H1 (cell line): ENCODE data around the gene TNS1. TPM values are rescaled to one million over a fixed set of nuclear protein-coding genes. Genes with fewer than 3 reads are reported as not detected.

ENCODE experiments used
- CTCF ChIA-PET: fragments of 300-600 bp; sonication (Branson Sonifier 250); formaldehyde crosslinking; loops from one replicate; lab custom pipeline; 2021; ENCODE audit not compliant: partially characterized antibody; lab: Charles Lee
- POLR2A ChIA-PET: fragments of 300-600 bp; sonication (Branson Sonifier 250); formaldehyde crosslinking; loops from one replicate; lab custom pipeline; 2021; ENCODE audit warnings: inconsistent platforms; ENCODE audit not compliant: partially characterized antibody; lab: Charles Lee
- DNase-seq, 2 experiments: peaks; one replicate each; pipeline versions ENCODE4 v3.0.0 to v3.0.0-alpha.2; 2010 to 2022; ENCODE audit warnings: low spot score in 2 of 2, low read depth in 1 of 2, mixed read lengths in 1 of 2
- FAIRE-seq: peaks from 2 replicates; lab custom pipeline; 2011; peaks lifted over from hg19 to GRCh38; lab: Jason Lieb, UNC
- H2AFZ ChIP-seq: 2 replicates; pipeline ENCODE4 v1.8.1; 2012; ENCODE audit warnings: low read length, inconsistent platforms
- H2AK5ac ChIP-seq: 2 replicates; pipeline ENCODE4 v1.6.1; 2013; ENCODE audit warnings: low read depth, low read length
- H2BK120ac ChIP-seq: replicated peaks from 2 replicates; pipeline ENCODE3; 2013; ENCODE audit warnings: low read depth, low read length, inconsistent platforms
- H2BK12ac ChIP-seq: 2 replicates; pipeline ENCODE4 v1.6.1; 2013; ENCODE audit warnings: low read depth, low read length
- H2BK15ac ChIP-seq: 2 replicates; pipeline ENCODE4 v1.6.1; 2013; ENCODE audit warnings: low read length
- H2BK20ac ChIP-seq: 2 replicates; pipeline ENCODE4 v1.6.1; 2013; ENCODE audit warnings: low read length
- H2BK5ac ChIP-seq: 2 replicates; pipeline ENCODE4 v1.6.1; 2013; ENCODE audit warnings: low read depth, low read length
- H3K14ac ChIP-seq: 2 replicates; pipeline ENCODE4 v1.6.1; 2013; ENCODE audit warnings: inconsistent platforms; ENCODE audit not compliant: insufficient read length
- H3K18ac ChIP-seq: 2 replicates; pipeline ENCODE4 v1.6.1; 2013; ENCODE audit warnings: low read length; ENCODE audit errors: extremely low read depth
- H3K23ac ChIP-seq: 2 replicates; pipeline ENCODE4 v1.6.1; 2013; ENCODE audit warnings: inconsistent platforms; ENCODE audit not compliant: insufficient read length
- H3K23me2 ChIP-seq: 2 replicates; pipeline ENCODE4 v1.6.1; 2013; ENCODE audit warnings: low read depth, low read length
- H3K27ac ChIP-seq: 2 replicates; pipeline ENCODE4 v1.6.1; 2011; ENCODE audit warnings: low read depth, low read length, inconsistent platforms
- H3K27me3 ChIP-seq, 4 experiments: replicated peaks in 1 of 4; 1 replicate in 1 of 4; 2 replicates in 3 of 4; pipeline versions ENCODE4 v1.6.1 to v1.8.1; 2011 to 2013; ENCODE audit warnings: low read length in 3 of 4, mild to moderate bottlenecking in 3 of 4, inconsistent platforms in 2 of 4, mixed read lengths in 2 of 4, moderate library complexity in 1 of 4; ENCODE audit not compliant: control insufficient read depth in 3 of 4, insufficient read depth in 3 of 4; ENCODE audit errors: extremely low read depth in 1 of 4
- H3K36me3 ChIP-seq, 4 experiments: 2 replicates each; pipeline versions ENCODE4 v1.6.1 to v1.8.1; 2011 to 2013; ENCODE audit warnings: mild to moderate bottlenecking in 4 of 4, low read length in 3 of 4, moderate library complexity in 2 of 4, control low read depth in 1 of 4, inconsistent platforms in 1 of 4; ENCODE audit not compliant: insufficient read depth in 4 of 4, control insufficient read depth in 2 of 4
- H3K4ac ChIP-seq: replicated peaks from 2 replicates; pipeline ENCODE3; 2013; ENCODE audit warnings: low read length, low read depth, mixed read lengths, inconsistent platforms; ENCODE audit not compliant: insufficient read length
- H3K4me1 ChIP-seq, 4 experiments: replicated peaks in 1 of 4; 1 replicate in 1 of 4; 2 replicates in 3 of 4; pipeline versions ENCODE4 v1.6.1 to v1.8.1; 2011 to 2013; ENCODE audit warnings: low read length in 3 of 4, inconsistent platforms in 2 of 4, mixed read lengths in 1 of 4; ENCODE audit not compliant: insufficient read depth in 4 of 4, control insufficient read depth in 3 of 4
- H3K4me2 ChIP-seq, 2 experiments: 2 replicates each; pipeline versions ENCODE4 v1.6.1 to v1.8.1; 2011 to 2013; ENCODE audit warnings: low read depth in 2 of 2, low read length in 2 of 2, control low read depth in 1 of 2, inconsistent platforms in 1 of 2, mild to moderate bottlenecking in 1 of 2; ENCODE audit not compliant: insufficient read depth in 1 of 2
- H3K4me3 ChIP-seq, 4 experiments: fragments of 200-600, 300-600 bp in 1 of 4; sonication (generic), shearing (Covaris generic), sonication (Bioruptor Twin) in 1 of 4; 2 replicates each; pipeline versions ENCODE4 v1.5.1 to v1.8.1; 2011 to 2016; ENCODE audit warnings: low read length in 4 of 4, low read depth in 3 of 4, control low read depth in 2 of 4, inconsistent platforms in 2 of 4, mild to moderate bottlenecking in 2 of 4, mixed read lengths in 1 of 4, moderate library complexity in 1 of 4; ENCODE audit not compliant: insufficient read depth in 2 of 4; ENCODE audit errors: extremely low read depth in 1 of 4
- H3K56ac ChIP-seq: replicated peaks from 2 replicates; pipeline ENCODE3; 2013; ENCODE audit warnings: low read depth, mild to moderate bottlenecking, mixed read lengths, low read length, inconsistent platforms; ENCODE audit not compliant: insufficient read length
- H3K79me1 ChIP-seq: 2 replicates; pipeline ENCODE4 v1.6.1; 2013; ENCODE audit warnings: low read depth, low read length, control low read depth
- H3K79me2 ChIP-seq, 2 experiments: 2 replicates each; pipeline versions ENCODE4 v1.6.1 to v1.8.1; 2012 to 2013; ENCODE audit warnings: low read length in 2 of 2, mild to moderate bottlenecking in 2 of 2, inconsistent platforms in 1 of 2; ENCODE audit not compliant: insufficient read depth in 2 of 2, control insufficient read depth in 1 of 2
- H3K9ac ChIP-seq, 4 experiments: replicated peaks in 1 of 4; 1 replicate in 1 of 4; 2 replicates in 3 of 4; pipeline versions ENCODE4 v1.6.1 to v1.8.1; 2011 to 2013; ENCODE audit warnings: low read depth in 3 of 4, low read length in 3 of 4, control low read depth in 2 of 4, mild to moderate bottlenecking in 2 of 4, moderate library complexity in 2 of 4, inconsistent platforms in 1 of 4; ENCODE audit errors: extremely low read depth in 1 of 4
- H3K9me3 ChIP-seq, 2 experiments: 2 replicates each; pipeline versions ENCODE4 v1.6.1 to v1.8.1; 2012 to 2013; ENCODE audit warnings: mild to moderate bottlenecking in 2 of 2, moderate library complexity in 2 of 2, control low read depth in 1 of 2, inconsistent platforms in 1 of 2, low read depth in 1 of 2, low read length in 1 of 2, mixed read lengths in 1 of 2; ENCODE audit not compliant: insufficient read depth in 2 of 2
- H4K20me1 ChIP-seq, 2 experiments: replicated peaks in 1 of 2; 2 replicates each; pipeline versions ENCODE3 to v1.8.1; 2011 to 2013; ENCODE audit warnings: inconsistent platforms in 2 of 2, low read length in 2 of 2, mild to moderate bottlenecking in 1 of 2; ENCODE audit not compliant: insufficient read depth in 2 of 2, control insufficient read depth in 1 of 2
- H4K5ac ChIP-seq: 2 replicates; pipeline ENCODE4 v1.6.1; 2013; ENCODE audit warnings: low read length, low read depth, mixed read lengths, inconsistent platforms; ENCODE audit not compliant: insufficient read length
- H4K8ac ChIP-seq: 2 replicates; pipeline ENCODE4 v1.8.0; 2013; ENCODE audit warnings: mild to moderate bottlenecking, moderate library complexity, low read length, inconsistent platforms; ENCODE audit not compliant: insufficient read depth; ENCODE audit errors: extremely low read depth
- H4K91ac ChIP-seq: replicated peaks from 2 replicates; pipeline ENCODE3; 2013; ENCODE audit warnings: low read length, mixed read lengths, inconsistent platforms; ENCODE audit not compliant: insufficient read length
- BCL11A ChIP-seq, 2 experiments: IDR thresholded peaks; one replicate each; pipeline ENCODE4 v1.6.1; 2011; ENCODE audit warnings: low read depth in 2 of 2, low read length in 2 of 2, mild to moderate bottlenecking in 2 of 2
- FOSL1 ChIP-seq: IDR thresholded peaks from 2 replicates; pipeline ENCODE4 v1.6.1; 2011; ENCODE audit warnings: mild to moderate bottlenecking, low read depth, low read length, moderate library complexity; ENCODE audit not compliant: insufficient read depth
- WGBS, 2 experiments: shearing (Covaris generic) in 1 of 2; methylation state at CpG; one replicate each; pipeline versions ENCODE4 v1.1.6 to v1.1.7; 2013 to 2015; ENCODE audit warnings: low lambda C conversion rate in 2 of 2, mixed read lengths in 2 of 2, inconsistent platforms in 1 of 2, low coverage in 1 of 2, missing lambda C conversion rate in 1 of 2; ENCODE audit not compliant: insufficient replicate concordance in 2 of 2, insufficient coverage in 1 of 2, insufficient read length in 1 of 2; ENCODE audit errors: extremely low coverage in 1 of 2, missing lambda C conversion rate in 1 of 2; 5-methylcytosine and 5-hydroxymethylcytosine counted together
- polyA plus RNA-seq, 7 experiments: library from polyadenylated mRNA; depleted of rRNA in 3 of 7; stranded (reverse) in 5 of 7; unstranded in 2 of 7; fragments of >200 nt in 5 of 7; fragments of 200-250 nt in 2 of 7; gene quantifications; 1 replicate in 5 of 7; 2 replicates in 1 of 7; 4 replicates in 1 of 7; pipeline versions ENCODE4 v1.2.1 to v1.2.3, GENCODE V29; 2011 to 2013; ENCODE audit warnings: missing spikeins in 2 of 7, mixed read lengths in 2 of 7
- total RNA-seq: library from RNA; stranded (reverse); fragmentation: NEBNext Ultra II Directional; extraction: Animal tissue kit (Norgen Biotek cat#: 25700); gene quantifications from 2 replicates; pipeline ENCODE4 v1.2.1, GENCODE V29; 2021

The TNS1 gene
- total and polyA plus RNA-seq, 2 of the 8 experiments (the other 6 are each of a cell fraction or from before 2014, with no cell fraction given), result 1.5 to 5.1 TPM

- no peak overlapping the region for H3K23ac ChIP-seq
- no peaks in the 10 kb centered on the region for H3K79me2 ChIP-seq
- peaks cover 0 to 13% (median 6%) of the 10 kb centered on the region in 4 experiments; a peak in 6 of 7 replicates for H3K4me1 ChIP-seq
- H4K8ac ChIP-seq, result no peak overlapping the region
- no peak overlapping the region for H2AK5ac ChIP-seq
- TF ChIP-seq BCL11A (IDR thresholded peaks at IDR 0.05; ENCODE audit: low read depth in 2 of 2, low read length in 2 of 2) (no peak), FOSL1 (no peak)
- H2BK5ac ChIP-seq, result no peak overlapping the region
- H4K91ac ChIP-seq, result no peak overlapping the region
- 83% methylated on average over 5 of the region's 5 CpGs; no CpG with 5 or more reads in 1 of the 2 experiments for WGBS, 2 experiments
- no peak overlapping the region for H3K9ac ChIP-seq
- no peak overlapping the region for H2BK120ac ChIP-seq
- FAIRE-seq, result no peak
- H2BK20ac ChIP-seq, result no peak overlapping the region
- no peak overlapping the region for H3K4ac ChIP-seq
- no peak overlapping the region for H2BK12ac ChIP-seq
- H2AFZ ChIP-seq, result no peak overlapping the region
- no peak overlapping the region for H3K18ac ChIP-seq
- H3K4me3 ChIP-seq, result no peak overlapping the region
- H3K56ac ChIP-seq, result no peak overlapping the region
- no peaks in the 10 kb centered on the region for H4K20me1 ChIP-seq
- no peaks in the 10 kb centered on the region for H3K9me3 ChIP-seq
- CTCF ChIA-PET, result interaction anchor here (1.0 to 1.7 kb wide), 4 partner anchors 9 to 235 kb away, joined by 3 to 4 read pairs (median 4); no protein-coding TSS in a partner anchor
- H3K27me3 ChIP-seq, result no peaks in the 10 kb centered on the region
- H3K23me2 ChIP-seq, result no peaks in the 10 kb centered on the region
- DNase-seq, result no peak
- H3K14ac ChIP-seq, result no peak overlapping the region
- no peaks in the 10 kb centered on the region for H3K36me3 ChIP-seq
- no peak overlapping the region for H3K27ac ChIP-seq
- no peak overlapping the region for H3K4me2 ChIP-seq
- POLR2A ChIA-PET, result interaction anchor here (1.2 kb wide), 1 partner anchor 9 kb away, joined by 3 read pairs; no protein-coding TSS in a partner anchor
- no peak overlapping the region for H4K5ac ChIP-seq
- no peak overlapping the region for H2BK15ac ChIP-seq
- H3K79me1 ChIP-seq, result no peaks in the 10 kb centered on the region; the same call in 1 of the 2 replicates
These were observed 17.5 kb upstream of the TNS1 start for GRCh38 chr2:218020281-218020680.
